ENCODE results near the gene LGALS14. TPM values are rescaled to one million over a fixed set of nuclear protein-coding genes. Genes with fewer than 3 reads are reported as not detected.
A peak's percentile ranks its signal among the peaks of the same experiment; 100 is the strongest.
"Not testable (repeated sequence)": the region's sequence is repeated elsewhere in the genome, so short reads cannot be mapped to it uniquely, and the experiment has no call there.

LGALS14 gene
- total RNA-seq, 1 donor from 2014 or later = not detected

- DNase-seq (ENCODE audit: low read depth) = no peak
These were observed 8.5 kb upstream of the LGALS14 start for GRCh38 chr19:39695759-39696158.

- peak; percentile 51 for DNase-seq (ENCODE audit: low read depth)
These were observed 7.9 kb upstream of the LGALS14 start for GRCh38 chr19:39696387-39696786.

GRCh38 chr19:39698535-39698934, 5.7 kb upstream of the LGALS14 start:
- DNase-seq (ENCODE audit: low read depth) = no peak

- no peak for DNase-seq (ENCODE audit: low read depth)
These were observed 3.0 kb upstream of the LGALS14 start for GRCh38 chr19:39701291-39701690.

GRCh38 chr19:39705578-39706188, 1.4 kb downstream of the LGALS14 start:
- no peak for DNase-seq (ENCODE audit: low read depth)

- DNase-seq (ENCODE audit: low read depth) = no peak
These were observed 4.3 kb downstream of the LGALS14 start for GRCh38 chr19:39708594-39708993.

GRCh38 chr19:39709026-39709872, 5.0 kb downstream of the LGALS14 start:
- DNase-seq (ENCODE audit: low read depth) = no peak

GRCh38 chr19:39710333-39710890, 6.1 kb downstream of the LGALS14 start:
- DNase-seq (ENCODE audit: low read depth) = no peak

- not testable (repeated sequence) for DNase-seq (ENCODE audit: low read depth)
These were observed 15.9 kb downstream of the LGALS14 start for GRCh38 chr19:39720144-39720543.

GRCh38 chr19:39725995-39726394, 21.7 kb downstream of the LGALS14 start:
- no peak for DNase-seq (ENCODE audit: low read depth)

GRCh38 chr19:39727070-39727800, 23.0 kb downstream of the LGALS14 start:
- no peak for DNase-seq (ENCODE audit: low read depth)

- DNase-seq (ENCODE audit: low read depth) = no peak
These were observed 23.8 kb downstream of the LGALS14 start for GRCh38 chr19:39728040-39728439.

GRCh38 chr19:39729594-39729993, 25.3 kb downstream of the LGALS14 start:
- DNase-seq (ENCODE audit: low read depth) = no peak

- DNase-seq (ENCODE audit: low read depth) = no peak
These were observed 27.4 kb downstream of the LGALS14 start for GRCh38 chr19:39731685-39732084.

- no peak for DNase-seq (ENCODE audit: low read depth)
These were observed 29.6 kb downstream of the LGALS14 start for GRCh38 chr19:39733841-39734240.

GRCh38 chr19:39735688-39736087, 31.4 kb downstream of the LGALS14 start:
- DNase-seq (ENCODE audit: low read depth) = no peak

- no peak for DNase-seq (ENCODE audit: low read depth)
These were observed 31.8 kb downstream of the LGALS14 start for GRCh38 chr19:39736088-39736487.

- no peak for DNase-seq (ENCODE audit: low read depth)
These were observed 33.1 kb downstream of the LGALS14 start for GRCh38 chr19:39737351-39737750.

- no peak for DNase-seq (ENCODE audit: low read depth)
These were observed 33.6 kb downstream of the LGALS14 start, which contains the start of gene CLC for GRCh38 chr19:39737891-39738290. Gene CLC (minus strand): TSS chr19:39738029. CDS start chr19:39737952, 77 bp downstream.

GRCh38 chr19:39738814-39739213, 34.5 kb downstream of the LGALS14 start:
- DNase-seq (ENCODE audit: low read depth) = no peak

GRCh38 chr19:39740395-39740794, 36.1 kb downstream of the LGALS14 start:
- DNase-seq (ENCODE audit: low read depth) = no peak

GRCh38 chr19:39745643-39746042, 41.4 kb downstream of the LGALS14 start:
- DNase-seq (ENCODE audit: low read depth) = no peak
